ENCODE results near the gene HYAL1.
A peak's percentile ranks its signal among the peaks of the same experiment; 100 is the strongest.

The HYAL1 gene

DNA sequence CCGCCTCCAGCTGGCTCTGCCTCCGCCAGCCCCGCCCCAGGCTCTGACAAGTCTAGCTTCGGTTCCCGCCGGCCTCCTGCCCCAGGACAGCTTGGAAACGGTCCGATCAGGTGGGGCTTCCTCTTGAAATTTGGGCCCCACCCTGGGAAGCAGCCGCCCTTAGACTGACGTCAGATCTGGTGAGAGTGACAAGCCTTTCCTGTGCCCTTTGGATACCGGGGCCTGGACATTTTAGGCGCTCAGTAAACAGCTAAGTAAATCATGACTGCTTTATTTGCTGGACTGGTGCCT lies 3.8 kb downstream of the HYAL1 start:
- no peak for TF ChIP-seq TCF4 (CRISPR knock-in tag; IDR thresholded peaks at IDR 0.05; ENCODE audit: borderline replicate concordance)
- no peak for TF ChIP-seq CSDC2 (CRISPR knock-in tag; IDR thresholded peaks at IDR 0.05)
- TF ChIP-seq GLIS3 (CRISPR knock-in tag; IDR thresholded peaks at IDR 0.05), result no peak
- TF ChIP-seq TOX (CRISPR knock-in tag; IDR thresholded peaks at IDR 0.05; ENCODE audit: borderline replicate concordance), result no peak
- no peak for TF ChIP-seq ARNTL (CRISPR knock-in tag; IDR thresholded peaks at IDR 0.05; ENCODE audit: borderline replicate concordance, low read depth)
- TF ChIP-seq, protein P1, sequence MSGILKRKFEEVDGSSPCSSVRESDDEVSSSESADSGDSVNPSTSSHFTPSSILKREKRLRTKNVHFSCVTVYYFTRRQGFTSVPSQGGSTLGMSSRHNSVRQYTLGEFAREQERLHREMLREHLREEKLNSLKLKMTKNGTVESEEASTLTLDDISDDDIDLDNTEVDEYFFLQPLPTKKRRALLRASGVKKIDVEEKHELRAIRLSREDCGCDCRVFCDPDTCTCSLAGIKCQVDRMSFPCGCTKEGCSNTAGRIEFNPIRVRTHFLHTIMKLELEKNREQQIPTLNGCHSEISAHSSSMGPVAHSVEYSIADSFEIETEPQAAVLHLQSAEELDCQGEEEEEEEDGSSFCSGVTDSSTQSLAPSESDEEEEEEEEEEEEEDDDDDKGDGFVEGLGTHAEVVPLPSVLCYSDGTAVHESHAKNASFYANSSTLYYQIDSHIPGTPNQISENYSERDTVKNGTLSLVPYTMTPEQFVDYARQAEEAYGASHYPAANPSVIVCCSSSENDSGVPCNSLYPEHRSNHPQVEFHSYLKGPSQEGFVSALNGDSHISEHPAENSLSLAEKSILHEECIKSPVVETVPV (CRISPR knock-in tag; IDR thresholded peaks at IDR 0.05), result no peak
- TF ChIP-seq, protein P2, sequence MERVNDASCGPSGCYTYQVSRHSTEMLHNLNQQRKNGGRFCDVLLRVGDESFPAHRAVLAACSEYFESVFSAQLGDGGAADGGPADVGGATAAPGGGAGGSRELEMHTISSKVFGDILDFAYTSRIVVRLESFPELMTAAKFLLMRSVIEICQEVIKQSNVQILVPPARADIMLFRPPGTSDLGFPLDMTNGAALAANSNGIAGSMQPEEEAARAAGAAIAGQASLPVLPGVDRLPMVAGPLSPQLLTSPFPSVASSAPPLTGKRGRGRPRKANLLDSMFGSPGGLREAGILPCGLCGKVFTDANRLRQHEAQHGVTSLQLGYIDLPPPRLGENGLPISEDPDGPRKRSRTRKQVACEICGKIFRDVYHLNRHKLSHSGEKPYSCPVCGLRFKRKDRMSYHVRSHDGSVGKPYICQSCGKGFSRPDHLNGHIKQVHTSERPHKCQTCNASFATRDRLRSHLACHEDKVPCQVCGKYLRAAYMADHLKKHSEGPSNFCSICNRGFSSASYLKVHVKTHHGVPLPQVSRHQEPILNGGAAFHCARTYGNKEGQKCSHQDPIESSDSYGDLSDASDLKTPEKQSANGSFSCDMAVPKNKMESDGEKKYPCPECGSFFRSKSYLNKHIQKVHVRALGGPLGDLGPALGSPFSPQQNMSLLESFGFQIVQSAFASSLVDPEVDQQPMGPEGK (CRISPR knock-in tag; IDR thresholded peaks at IDR 0.05; ENCODE audit: borderline replicate concordance), result no peak
- TF ChIP-seq, protein P3, sequence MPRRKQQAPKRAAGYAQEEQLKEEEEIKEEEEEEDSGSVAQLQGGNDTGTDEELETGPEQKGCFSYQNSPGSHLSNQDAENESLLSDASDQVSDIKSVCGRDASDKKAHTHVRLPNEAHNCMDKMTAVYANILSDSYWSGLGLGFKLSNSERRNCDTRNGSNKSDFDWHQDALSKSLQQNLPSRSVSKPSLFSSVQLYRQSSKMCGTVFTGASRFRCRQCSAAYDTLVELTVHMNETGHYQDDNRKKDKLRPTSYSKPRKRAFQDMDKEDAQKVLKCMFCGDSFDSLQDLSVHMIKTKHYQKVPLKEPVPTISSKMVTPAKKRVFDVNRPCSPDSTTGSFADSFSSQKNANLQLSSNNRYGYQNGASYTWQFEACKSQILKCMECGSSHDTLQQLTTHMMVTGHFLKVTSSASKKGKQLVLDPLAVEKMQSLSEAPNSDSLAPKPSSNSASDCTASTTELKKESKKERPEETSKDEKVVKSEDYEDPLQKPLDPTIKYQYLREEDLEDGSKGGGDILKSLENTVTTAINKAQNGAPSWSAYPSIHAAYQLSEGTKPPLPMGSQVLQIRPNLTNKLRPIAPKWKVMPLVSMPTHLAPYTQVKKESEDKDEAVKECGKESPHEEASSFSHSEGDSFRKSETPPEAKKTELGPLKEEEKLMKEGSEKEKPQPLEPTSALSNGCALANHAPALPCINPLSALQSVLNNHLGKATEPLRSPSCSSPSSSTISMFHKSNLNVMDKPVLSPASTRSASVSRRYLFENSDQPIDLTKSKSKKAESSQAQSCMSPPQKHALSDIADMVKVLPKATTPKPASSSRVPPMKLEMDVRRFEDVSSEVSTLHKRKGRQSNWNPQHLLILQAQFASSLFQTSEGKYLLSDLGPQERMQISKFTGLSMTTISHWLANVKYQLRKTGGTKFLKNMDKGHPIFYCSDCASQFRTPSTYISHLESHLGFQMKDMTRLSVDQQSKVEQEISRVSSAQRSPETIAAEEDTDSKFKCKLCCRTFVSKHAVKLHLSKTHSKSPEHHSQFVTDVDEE (CRISPR knock-in tag; IDR thresholded peaks at IDR 0.05), result no peak
- TF ChIP-seq ZNF8 (CRISPR knock-in tag; IDR thresholded peaks at IDR 0.05), result no peak
- no peak for TF ChIP-seq ZNF565 (CRISPR knock-in tag; conservative IDR thresholded peaks at IDR 0.05; ENCODE audit: low read depth)
- no peak for TF ChIP-seq ESRRG (CRISPR knock-in tag; IDR thresholded peaks at IDR 0.05)
- no peak for TF ChIP-seq SNAI2 (CRISPR knock-in tag; IDR thresholded peaks at IDR 0.05)
- ATAC-seq, result no peak

DNA sequence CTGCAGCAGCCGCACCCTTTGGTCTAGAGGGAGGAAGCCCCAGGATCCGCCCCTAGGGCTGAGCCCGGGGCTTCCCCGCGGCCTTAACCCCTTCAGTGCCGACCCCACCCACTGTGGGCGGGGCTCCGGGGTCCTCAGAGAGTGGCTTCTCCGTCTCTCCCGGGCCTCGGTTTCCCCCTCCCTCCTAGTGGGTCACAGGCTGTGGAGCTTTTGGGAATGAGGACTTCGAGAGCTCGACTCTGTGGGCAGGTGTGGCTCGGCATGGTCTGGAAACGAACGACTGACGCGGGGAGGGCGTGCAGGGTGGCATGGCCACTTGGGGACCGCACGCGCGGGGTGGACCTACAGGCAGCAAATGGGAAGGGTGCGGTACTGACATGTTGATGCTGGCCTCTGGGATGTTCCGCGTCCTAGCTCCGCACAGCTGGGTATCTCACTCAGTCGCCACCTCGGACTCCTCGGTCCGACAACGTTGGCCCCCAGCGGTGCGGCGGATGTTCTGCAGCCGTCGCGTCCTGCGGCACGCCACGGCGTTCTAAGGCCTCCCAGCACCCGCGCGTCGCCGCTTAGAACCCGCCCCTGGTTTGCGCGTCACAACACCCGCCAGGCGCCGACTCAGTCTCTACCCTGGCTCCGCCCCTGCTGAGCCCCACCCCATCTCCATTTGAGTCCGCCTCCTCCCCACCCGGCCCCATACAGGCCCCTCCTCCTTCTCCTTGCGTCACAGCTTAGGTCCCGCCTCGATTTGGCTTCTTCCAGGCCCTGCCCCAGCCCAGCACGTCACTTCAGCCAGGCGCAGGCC lies 4.3 kb downstream of the HYAL1 start, which contains the start of the genes HYAL3 and NAA80:
TSS of gene HYAL3 (minus strand) at position 570 of the 802 bp plus-strand sequence. CDS start 3,803 bp downstream, outside the sequence.
TSS of gene NAA80 (minus strand) at position 570 of the 802 bp plus-strand sequence. CDS start 1,942 bp downstream, outside the sequence.
- peak; percentile 90 for ATAC-seq
- TF ChIP-seq BACH2 (CRISPR knock-in tag; IDR thresholded peaks at IDR 0.05; ENCODE audit: borderline replicate concordance) (no peak), ZNF8 (CRISPR knock-in tag; IDR thresholded peaks at IDR 0.05) (peak; percentile 93), ZFP3 (CRISPR knock-in tag; IDR thresholded peaks at IDR 0.05) (0 out of 2 replicates have a peak, but pooled peaks have one; percentile 26), RARB (CRISPR knock-in tag; IDR thresholded peaks at IDR 0.05) (no peak), OSR1 (CRISPR knock-in tag; IDR thresholded peaks at IDR 0.05) (no peak)

DNA sequence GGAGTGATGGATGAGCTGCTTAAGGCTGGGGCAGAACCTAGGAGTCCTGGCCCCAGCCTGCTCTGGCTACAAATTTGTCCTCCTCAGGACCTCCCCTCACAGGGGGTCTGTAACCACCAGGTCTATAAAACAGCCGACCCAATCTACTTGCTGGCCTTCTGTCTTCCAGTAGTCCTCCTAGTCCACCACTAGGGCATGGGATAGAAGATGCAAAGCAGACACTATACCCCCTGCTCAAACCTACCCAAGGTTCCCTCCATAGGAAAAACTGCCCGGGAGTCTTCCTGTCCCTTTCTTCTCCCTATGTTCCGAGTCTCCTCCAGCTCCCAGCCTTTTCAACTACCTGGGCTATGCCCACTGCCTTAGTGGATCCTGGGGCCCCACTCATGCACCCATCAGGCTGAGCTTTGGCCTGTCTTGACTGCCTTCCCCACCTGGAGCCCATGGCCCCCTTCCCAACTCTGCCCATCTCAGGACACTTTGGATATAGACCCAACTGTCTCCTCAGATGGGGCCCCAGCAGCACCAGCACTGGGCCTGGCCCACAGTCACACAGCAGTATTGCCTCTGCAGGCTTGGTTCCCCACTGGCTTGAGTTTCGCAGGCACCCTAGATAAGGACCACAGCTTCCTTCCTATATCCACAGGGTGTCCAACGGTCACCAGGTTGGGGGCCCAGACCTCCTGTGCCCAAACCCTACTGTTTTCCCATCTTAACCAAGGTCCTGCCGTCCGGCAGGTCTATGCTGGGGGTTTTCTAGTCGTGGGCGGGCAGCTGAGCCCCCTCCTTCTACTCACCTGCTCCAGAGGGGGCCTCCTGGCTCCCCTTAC lies 5.3 kb downstream of the HYAL1 start:
- TF ChIP-seq CSDC2 (CRISPR knock-in tag; IDR thresholded peaks at IDR 0.05) (no peak), SNAI2 (CRISPR knock-in tag; IDR thresholded peaks at IDR 0.05) (no peak), PPARA (CRISPR knock-in tag; IDR thresholded peaks at IDR 0.05; ENCODE audit: borderline replicate concordance) (no peak), ZFP3 (CRISPR knock-in tag; IDR thresholded peaks at IDR 0.05) (no peak), OSR1 (CRISPR knock-in tag; IDR thresholded peaks at IDR 0.05) (no peak), ZNF565 (CRISPR knock-in tag; conservative IDR thresholded peaks at IDR 0.05; ENCODE audit: low read depth) (no peak), ZNF8 (CRISPR knock-in tag; IDR thresholded peaks at IDR 0.05) (no peak), ZC3H10 (CRISPR knock-in tag; IDR thresholded peaks at IDR 0.05) (no peak), GLIS3 (CRISPR knock-in tag; IDR thresholded peaks at IDR 0.05) (no peak), ARNTL (CRISPR knock-in tag; IDR thresholded peaks at IDR 0.05; ENCODE audit: borderline replicate concordance, low read depth) (no peak), TCF4 (CRISPR knock-in tag; IDR thresholded peaks at IDR 0.05; ENCODE audit: borderline replicate concordance) (no peak), TOX (CRISPR knock-in tag; IDR thresholded peaks at IDR 0.05; ENCODE audit: borderline replicate concordance) (no peak), ZNF70 (CRISPR knock-in tag; IDR thresholded peaks at IDR 0.05) (no peak)
- TF ChIP-seq, protein P2 (CRISPR knock-in tag; IDR thresholded peaks at IDR 0.05; ENCODE audit: borderline replicate concordance), result no peak
- TF ChIP-seq, protein P3 (CRISPR knock-in tag; IDR thresholded peaks at IDR 0.05), result no peak
- TF ChIP-seq, protein P1 (CRISPR knock-in tag; IDR thresholded peaks at IDR 0.05), result no peak
- no peak for ATAC-seq
